ENCODE results near the gene NXN. TPM values are rescaled to one million over a fixed set of nuclear protein-coding genes. Genes with fewer than 3 reads are reported as not detected.

NXN gene
- total RNA-seq, 4 donors from 2014 or later = 39.6 to 103 (median 59.1) TPM

- WGBS, 2 donors (ENCODE audit: low coverage in 1 of 2) = 25 to 30% methylated on average over 9 to 15 of the region's 15 CpGs
- no peaks in the 10 kb centered on the region for H3K27me3 ChIP-seq
- H3K9me3 ChIP-seq = no peaks in the 10 kb centered on the region
- ATAC-seq = peak; percentile 23
- TF ChIP-seq POLR2AphosphoS5 (IDR thresholded peaks at IDR 0.05) = peak; percentile 77
- TF ChIP-seq, protein P1, sequence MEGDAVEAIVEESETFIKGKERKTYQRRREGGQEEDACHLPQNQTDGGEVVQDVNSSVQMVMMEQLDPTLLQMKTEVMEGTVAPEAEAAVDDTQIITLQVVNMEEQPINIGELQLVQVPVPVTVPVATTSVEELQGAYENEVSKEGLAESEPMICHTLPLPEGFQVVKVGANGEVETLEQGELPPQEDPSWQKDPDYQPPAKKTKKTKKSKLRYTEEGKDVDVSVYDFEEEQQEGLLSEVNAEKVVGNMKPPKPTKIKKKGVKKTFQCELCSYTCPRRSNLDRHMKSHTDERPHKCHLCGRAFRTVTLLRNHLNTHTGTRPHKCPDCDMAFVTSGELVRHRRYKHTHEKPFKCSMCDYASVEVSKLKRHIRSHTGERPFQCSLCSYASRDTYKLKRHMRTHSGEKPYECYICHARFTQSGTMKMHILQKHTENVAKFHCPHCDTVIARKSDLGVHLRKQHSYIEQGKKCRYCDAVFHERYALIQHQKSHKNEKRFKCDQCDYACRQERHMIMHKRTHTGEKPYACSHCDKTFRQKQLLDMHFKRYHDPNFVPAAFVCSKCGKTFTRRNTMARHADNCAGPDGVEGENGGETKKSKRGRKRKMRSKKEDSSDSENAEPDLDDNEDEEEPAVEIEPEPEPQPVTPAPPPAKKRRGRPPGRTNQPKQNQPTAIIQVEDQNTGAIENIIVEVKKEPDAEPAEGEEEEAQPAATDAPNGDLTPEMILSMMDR (IDR thresholded peaks at IDR 0.05) = no peak
- TF ChIP-seq POLR2A (IDR thresholded peaks at IDR 0.05) = no peak
- peaks cover 0 to 67% (median 6%) of the 10 kb centered on the region in 3 donors for H3K4me1 ChIP-seq
- no peak overlapping the region for H3K4me3 ChIP-seq
- H3K36me3 ChIP-seq = no peaks in the 10 kb centered on the region
- H3K27ac ChIP-seq = peak overlapping the region; percentile 20 to 80 (median 76)
Observed at GRCh38 chr17:933312-934073, 46.1 kb downstream of the NXN start.

DNA sequence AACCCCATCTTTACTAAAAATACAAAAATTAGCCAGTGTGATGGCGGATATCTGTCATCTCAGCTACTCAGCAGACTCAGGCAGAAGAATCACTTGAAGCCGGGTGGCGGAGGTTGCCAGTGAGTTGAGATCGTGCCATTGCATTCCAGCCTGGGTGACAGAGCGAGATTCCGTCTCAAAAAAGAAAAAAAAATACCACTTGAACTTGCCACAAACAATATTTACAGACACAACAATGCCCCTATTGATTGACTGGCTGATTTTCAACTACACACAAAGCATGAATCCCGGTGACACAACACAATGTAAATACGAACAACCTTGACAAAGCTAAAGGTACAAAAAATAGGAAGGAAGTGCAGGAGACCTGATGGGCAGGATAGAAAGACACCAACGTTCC is 49.3 kb downstream of the NXN start:
- Histone ChIP-seq H3K4me1 (peaks cover 0 to 56% (median 17%) of the 10 kb centered on the region in 3 donors), H3K27ac (peak overlapping the region in 1 of 4 donors; percentile 27), H3K36me3 (no peaks in the 10 kb centered on the region), H3K27me3 (no peaks in the 10 kb centered on the region), H3K4me3 (no peak overlapping the region), H3K9me3 (no peaks in the 10 kb centered on the region)
- WGBS, 2 donors (ENCODE audit: low coverage in 1 of 2) = 87% methylated on average over 5 to 9 of the region's 9 CpGs
- no peak for ATAC-seq
- TF ChIP-seq POLR2A (IDR thresholded peaks at IDR 0.05) (no peak), POLR2AphosphoS5 (IDR thresholded peaks at IDR 0.05) (no peak), EP300 (IDR thresholded peaks at IDR 0.05) (no peak)
- TF ChIP-seq, protein P1 (IDR thresholded peaks at IDR 0.05) = no peak

DNA sequence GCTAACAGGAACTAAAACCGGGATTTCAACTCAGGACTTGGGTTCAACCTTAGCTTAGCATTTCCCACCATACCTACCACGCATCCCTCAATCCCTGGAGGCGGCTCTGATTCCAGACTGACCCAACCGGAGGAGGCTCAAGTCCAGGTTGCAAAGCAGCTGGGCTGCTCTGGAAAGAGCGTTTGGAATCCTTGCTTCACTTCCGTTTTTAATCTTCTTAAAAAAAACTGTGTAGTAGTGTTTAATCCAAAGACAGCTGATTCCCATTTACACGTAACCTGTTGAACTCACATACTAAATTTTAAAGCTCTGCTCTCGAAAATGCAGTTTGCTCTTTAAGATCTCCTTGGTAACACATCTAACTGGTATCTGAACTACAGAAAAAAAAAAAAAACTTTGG is 50.0 kb downstream of the NXN start:
- 28 to 53% methylated on average over 4 to 8 of the region's 8 CpGs for WGBS, 2 donors (ENCODE audit: low coverage in 1 of 2)
- TF ChIP-seq EP300 (IDR thresholded peaks at IDR 0.05) (no peak), POLR2A (IDR thresholded peaks at IDR 0.05) (no peak), POLR2AphosphoS5 (IDR thresholded peaks at IDR 0.05) (no peak)
- TF ChIP-seq, protein P1 (IDR thresholded peaks at IDR 0.05) = no peak
- H3K9me3 ChIP-seq = no peaks in the 10 kb centered on the region
- H3K4me3 ChIP-seq = no peak overlapping the region
- H3K4me1 ChIP-seq = peaks cover 0 to 52% (median 17%) of the 10 kb centered on the region in 3 donors
- H3K27me3 ChIP-seq = no peaks in the 10 kb centered on the region
- no peaks in the 10 kb centered on the region for H3K36me3 ChIP-seq
- ATAC-seq = no peak
- peak overlapping the region in 1 of 4 donors; percentile 27 for H3K27ac ChIP-seq

DNA sequence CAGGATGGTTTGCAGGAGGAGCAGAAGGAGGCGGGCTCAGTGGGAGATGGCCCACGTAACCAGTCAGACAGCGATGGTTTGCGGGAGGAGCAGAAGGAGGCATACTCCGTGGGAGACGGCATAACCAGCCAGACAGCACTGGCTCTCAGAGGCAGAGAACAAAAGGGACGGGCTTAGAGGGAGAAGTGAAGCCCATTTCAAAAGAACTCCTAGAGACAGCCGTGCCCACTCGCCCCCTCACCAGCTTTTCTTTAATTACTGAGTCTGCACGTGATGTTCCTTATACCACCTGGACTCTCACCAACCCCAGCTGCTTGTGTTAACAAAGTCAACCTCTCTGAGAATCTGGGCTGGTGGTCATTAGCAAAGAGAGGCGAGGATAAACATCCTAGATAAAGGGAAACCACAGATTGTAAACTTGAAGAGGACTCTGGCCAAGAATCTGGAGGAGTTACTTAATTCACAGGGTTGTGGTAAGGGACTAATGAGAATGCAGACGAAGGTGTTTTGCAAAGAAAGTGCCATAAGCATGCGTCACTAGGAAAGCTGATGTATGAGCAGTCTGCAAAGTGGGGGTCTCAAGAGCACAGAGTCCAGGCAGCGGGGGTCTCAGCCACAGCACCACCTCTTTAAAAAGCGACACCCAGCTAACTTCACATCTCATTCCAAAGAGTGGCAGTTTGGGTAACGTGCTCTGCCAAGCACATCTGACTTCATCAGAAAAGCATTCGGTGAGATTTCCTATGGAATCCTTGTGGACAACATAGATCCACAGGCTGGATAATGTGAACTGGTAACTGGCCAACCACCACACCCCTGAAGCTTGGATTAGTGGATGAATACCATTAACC is 51.7 kb downstream of the NXN start:
- Histone ChIP-seq H3K9me3 (no peaks in the 10 kb centered on the region), H3K36me3 (peaks cover 0 to 3% of the 10 kb centered on the region in 2 donors), H3K4me3 (no peak overlapping the region), H3K27ac (peak overlapping the region in 3 of 4 donors; percentile 61 to 75 (median 65)), H3K27me3 (no peaks in the 10 kb centered on the region), H3K4me1 (peaks cover 0 to 41% (median 10%) of the 10 kb centered on the region in 3 donors)
- WGBS, 2 donors (ENCODE audit: low coverage in 1 of 2) = 20 to 29% methylated on average over 12 to 13 of the region's 17 CpGs
- TF ChIP-seq, protein P1 (IDR thresholded peaks at IDR 0.05) = no peak
- TF ChIP-seq EP300 (IDR thresholded peaks at IDR 0.05) (no peak), POLR2AphosphoS5 (IDR thresholded peaks at IDR 0.05) (no peak), POLR2A (IDR thresholded peaks at IDR 0.05) (no peak)
- ATAC-seq = peak; percentile 44

All from gastroesophageal sphincter (tissue), 4 donors.